GM18502 (cell line): ENCODE data around the gene ITGB1BP2.
"Not testable (repeated sequence)": the region's sequence is repeated elsewhere in the genome, so short reads cannot be mapped to it uniquely, and the experiment has no call there.

Experiments used
- ATAC-seq: cut with Tn5 transposase; IDR thresholded peaks from one replicate; pipeline ENCODE4 v1.9.1; 2021; ENCODE audit warnings: mild to moderate bottlenecking; ENCODE audit not compliant: unreplicated experiment, poor library complexity

The ITGB1BP2 gene

DNA sequence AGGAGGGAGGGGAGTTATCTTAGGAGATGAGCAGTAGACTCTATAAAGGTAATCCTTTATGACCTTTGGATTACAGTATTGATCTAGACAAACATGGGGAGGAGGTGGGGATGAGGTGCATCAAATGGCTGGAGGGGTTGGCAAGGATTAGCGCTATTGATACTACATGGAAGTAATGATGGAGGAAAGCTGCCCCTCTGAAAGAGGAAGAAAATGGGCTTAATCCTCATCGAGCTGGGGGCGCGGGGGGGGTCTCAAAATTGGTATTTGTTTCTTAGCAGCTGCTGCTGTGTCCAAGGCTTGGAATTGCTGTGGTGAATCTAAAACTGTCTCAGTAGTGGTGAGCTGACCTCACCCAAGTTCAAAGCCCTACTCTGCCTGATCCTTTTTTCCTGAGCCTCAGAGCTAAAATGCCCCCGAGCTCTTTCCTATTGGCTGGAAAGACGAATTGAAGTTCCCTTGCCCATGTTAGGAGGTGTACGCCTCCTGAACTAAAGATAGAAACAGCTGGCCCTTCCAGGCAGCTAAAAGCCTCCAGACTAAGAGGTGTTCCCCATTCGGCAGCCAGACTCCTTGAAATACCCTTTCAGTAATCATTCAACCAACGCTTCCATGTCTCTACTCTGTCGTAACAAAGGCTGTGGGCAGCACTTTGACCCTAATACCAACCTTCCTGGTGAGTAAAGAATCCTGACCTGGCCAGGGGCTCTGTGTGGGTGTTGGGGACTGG, at the start of gene ITGB1BP2:
TSS of gene ITGB1BP2 (plus strand) at position 556 of the 730 bp plus-strand sequence. CDS start at position 613, 57 bp downstream.
- no peak for ATAC-seq

DNA sequence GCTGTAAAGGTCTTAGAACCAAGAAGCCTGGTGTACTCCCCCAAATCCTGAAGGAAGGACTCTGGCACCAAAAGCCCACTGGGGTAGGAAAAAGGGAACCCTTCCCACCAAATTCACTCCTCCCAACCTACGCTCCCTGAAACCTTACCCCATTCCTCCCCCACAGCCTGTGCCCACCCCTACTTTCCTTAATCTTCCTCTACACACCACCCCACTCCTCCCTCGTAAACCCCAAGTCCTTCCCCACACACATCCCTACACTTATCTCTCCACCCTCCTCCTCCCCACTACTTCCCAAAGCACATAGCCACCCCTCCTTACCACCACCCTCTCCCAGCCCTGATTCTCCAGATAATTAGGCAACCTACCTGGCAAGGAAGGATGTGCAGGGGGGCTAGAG, 49.3 kb upstream of the ITGB1BP2 start:
- no peak for ATAC-seq

DNA sequence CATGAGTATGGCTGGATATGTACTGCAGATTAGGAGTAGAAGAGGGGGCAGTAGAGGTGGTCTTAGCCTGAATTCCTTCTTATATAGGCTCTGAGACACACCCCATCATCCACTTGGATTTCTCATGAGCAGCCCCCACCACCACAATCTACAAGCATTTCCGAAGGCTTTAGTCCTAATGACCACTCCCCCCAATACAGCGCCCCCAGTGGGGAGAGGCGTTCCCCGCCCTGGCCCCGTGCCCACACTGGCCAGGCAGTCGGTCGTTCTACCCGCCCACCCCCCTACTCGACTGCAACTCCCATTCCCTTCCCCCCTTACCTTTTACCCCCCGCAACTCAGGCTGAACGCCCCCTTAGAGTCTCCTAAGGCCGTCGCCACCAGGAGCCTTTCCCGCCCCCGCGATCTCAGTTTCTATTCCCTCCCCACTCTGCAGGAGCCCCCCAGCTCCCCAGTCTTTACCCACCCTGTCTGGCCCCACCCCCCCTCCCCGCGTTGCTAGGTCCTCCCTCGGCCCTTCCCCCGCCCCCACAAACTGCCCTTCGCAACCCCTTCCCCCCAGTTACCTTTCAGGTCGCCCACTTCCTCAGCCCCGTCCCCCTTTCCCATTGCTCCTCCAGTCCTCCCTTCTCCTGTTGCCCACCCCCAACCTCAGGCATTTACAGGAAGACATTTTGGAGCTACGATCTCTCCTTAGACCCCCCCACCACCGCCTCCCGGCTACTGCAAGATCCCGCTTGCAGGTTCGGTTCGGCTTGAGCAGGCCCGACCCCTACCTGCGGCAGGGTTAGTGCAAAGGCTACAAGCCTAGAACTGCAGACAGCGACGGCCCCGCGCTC, 48.1 kb upstream of the ITGB1BP2 start:
- no peak for ATAC-seq

DNA sequence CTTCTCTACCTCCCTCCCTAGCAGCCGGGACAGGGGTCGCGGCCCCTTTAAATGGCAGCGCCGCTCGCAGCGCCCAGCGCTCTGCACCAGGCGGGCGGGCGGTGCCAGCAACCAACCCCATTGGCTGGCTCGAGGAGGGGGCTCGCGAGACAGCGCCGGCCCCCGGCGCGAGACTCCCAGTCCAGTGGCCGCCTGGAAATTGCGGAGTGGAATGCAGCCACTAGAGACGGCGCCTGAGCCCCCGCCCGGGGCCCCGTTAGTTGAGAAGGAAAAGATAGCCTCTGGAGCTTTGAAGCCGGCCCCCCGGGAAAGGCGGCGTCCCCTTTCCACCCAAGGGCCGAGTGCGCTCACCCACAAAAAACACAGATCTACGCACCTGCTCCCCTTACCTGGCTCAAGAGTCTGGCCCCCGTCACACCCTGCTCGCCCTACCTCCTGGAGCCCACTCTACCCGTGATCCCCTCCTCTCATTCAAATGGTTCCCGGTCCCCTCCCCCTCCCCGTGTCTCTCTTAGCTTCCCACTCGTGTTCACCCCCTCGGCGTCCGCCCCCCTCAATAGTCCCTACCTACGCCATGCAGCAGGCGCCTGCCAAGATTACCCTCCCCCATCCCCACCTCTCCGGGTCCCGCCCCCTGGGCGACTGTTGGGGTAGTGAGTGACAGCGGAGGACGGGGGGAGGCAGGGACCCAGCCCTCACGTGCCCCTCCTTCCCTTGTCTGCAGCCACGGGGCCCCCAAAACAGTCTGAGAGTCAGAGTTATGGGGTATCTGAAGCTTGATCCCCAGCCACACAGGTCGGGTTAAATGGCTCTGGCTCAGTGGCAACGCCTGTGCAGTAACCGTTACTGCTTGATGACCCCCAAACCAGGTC, 47.2 kb upstream of the ITGB1BP2 start, which contains the start of gene ZMYM3:
TSS of gene ZMYM3 (minus strand) at position 49 of the 872 bp plus-strand sequence. CDS start 885 bp downstream, outside the sequence.
- peak; percentile 80 for ATAC-seq

DNA sequence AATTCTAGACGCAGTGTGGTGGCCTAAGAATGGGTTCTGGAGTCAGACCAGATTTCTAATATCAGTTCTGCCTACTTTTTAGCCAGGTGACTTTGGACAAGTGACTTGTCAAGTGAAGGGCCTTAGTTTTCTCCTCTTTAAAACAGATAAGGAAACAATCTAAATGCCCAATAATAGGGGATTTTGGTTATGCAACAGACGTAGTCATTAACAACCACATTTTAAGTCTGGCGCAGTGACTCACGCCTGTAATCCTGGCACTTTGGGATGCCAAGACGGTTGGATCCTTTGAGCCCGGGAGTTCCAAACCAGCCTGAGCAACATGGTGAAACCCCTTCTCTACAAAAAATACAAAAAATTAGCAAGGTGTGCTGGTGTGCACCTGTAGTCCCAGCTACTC, 45.5 kb upstream of the ITGB1BP2 start:
- ATAC-seq = no peak

DNA sequence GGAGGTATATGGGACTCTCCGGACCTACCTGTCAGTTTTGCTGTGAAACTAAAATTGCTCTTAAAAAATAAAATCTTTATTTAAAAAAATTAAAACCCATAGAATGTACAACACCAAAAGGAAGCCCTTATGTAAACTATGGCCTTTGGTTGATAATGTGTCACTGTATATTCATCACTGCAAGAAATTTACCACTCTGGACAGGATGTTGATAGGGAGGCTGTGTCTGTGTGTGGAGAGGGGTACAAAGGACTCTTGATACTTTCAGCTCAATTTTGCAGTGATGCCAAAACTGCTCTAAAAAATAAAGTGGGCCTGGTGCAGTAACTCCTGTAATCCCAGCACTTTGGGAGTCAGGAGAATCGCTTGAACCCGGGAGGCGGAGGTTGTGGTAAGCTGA, 44.7 kb upstream of the ITGB1BP2 start:
- ATAC-seq = no peak

DNA sequence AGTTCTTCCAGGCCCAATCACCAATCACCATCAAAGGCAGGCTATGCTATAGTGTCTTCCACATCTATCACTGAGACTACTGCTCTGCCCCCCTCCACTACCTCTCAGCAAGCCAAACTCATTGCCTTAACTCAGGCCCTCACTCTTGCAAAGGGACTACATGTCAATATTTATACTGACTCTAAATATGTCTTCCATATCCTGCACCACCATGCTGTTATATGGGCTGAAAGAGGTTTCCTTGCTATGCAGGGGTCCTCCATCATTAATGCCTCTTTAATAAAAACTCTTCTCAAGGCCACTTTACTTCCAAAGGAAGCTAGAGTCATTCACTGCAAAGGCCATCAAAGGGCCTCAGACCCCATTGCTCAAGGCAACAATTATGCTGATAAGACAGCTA, 32.9 kb upstream of the ITGB1BP2 start:
- not testable (repeated sequence) for ATAC-seq

DNA sequence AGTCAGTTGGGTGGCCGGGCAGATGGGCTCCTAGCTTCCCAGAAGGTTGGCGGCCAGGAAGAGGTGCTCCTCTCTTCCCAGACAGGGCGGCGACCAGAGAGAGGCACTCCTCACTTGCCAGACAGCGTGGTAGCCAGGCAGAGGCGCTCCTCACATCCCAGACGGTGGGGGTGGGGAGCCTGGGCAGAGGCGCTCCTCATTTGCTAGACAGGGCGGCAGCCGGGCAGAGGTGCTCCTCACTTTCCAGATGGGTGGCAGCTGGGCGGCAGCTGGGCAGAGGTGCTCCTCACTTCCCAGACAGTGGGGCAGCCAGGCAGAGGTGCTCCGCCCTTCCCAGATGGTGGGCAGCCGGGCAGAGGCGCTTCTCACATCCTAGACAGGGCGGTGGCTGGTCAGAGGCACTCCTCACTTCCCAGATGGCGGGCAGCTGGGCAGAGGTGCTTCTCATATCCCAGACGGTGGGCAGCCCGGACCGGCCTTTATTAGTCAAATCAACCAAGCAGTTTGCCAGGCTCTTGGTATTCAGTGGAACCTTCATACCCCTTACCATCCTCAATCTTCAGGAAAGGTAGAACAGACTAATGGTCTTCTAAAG, 31.7 kb upstream of the ITGB1BP2 start:
- no peak for ATAC-seq

DNA sequence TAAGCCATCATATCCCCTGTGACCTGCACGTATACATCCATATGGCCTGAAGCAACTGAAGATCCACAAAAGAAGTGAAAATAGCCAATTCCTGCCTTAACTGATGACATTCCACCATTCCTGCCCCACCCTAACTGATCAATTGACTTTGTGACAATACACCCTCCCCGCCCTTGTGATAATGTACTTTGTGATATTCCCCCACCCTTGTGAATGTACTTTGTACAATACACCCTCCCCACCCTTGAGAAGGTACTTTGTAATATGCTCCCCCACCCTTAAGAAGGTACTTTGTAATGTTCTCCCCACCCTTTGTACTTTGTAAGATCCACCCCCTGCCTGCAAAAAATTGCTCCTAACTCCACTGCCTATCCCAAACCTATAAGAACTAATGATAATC, 29.2 kb upstream of the ITGB1BP2 start:
- not testable (repeated sequence) for ATAC-seq

DNA sequence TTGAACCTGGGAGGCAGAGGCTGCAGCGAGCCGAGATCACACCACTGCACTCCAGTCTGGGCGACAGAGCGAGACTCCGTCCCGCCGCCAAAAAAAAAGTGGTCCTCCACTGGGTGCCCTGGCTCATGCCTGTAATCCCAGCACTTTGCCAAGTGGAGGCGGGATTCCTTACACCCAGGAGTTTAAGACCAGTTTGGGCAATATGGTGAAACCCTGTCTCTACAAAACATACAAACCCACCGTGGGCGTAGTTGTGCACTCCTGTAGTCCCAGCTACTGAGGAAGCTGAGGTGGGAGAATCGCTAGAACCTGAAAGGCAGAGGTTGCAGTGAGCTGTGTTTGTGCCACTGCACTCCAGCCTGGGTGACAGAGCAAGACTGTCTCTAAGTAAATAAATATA, 20.2 kb upstream of the ITGB1BP2 start:
- not testable (repeated sequence) for ATAC-seq

DNA sequence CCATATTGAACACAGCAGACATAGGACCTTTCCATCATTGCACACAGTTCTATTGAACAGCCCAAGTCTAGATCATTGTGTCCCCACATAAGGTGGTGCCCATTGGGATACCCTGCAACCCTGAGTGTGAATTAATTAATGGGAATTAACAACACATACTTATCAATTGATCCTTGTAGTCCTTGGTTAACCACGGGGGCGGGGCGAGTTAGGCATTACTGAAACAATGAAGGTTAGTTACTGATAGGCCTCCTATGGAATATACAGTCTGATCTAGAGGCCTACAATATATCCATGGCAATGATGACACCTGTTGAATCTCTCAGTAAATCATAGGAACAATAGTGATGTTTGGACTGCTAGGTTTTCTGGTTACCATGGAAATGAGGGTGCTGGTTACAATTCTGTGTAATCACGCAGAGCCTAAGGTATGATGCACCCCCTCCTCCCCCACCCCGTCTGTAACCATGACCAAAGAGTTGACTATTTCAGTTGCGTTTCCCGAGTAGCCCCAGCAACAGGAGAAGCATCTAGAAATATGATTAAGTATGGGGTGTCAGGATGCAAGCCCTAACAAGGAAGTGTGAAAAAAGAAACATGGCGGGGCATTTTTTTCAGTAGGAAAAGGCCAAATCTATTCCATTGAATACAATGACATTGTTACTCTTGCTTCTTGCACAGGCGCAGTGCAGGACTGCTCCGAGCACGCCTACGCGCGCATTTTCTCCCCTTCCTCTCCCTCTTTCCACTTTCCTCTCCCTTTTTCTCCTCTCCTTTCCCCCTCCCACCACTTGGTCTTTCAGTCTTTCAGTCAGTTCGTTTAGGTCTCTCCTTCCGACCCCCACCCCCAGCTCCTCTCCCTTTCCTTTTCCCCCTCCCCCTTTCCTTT, 18.8 kb upstream of the ITGB1BP2 start:
- peak; percentile 42 for ATAC-seq

DNA sequence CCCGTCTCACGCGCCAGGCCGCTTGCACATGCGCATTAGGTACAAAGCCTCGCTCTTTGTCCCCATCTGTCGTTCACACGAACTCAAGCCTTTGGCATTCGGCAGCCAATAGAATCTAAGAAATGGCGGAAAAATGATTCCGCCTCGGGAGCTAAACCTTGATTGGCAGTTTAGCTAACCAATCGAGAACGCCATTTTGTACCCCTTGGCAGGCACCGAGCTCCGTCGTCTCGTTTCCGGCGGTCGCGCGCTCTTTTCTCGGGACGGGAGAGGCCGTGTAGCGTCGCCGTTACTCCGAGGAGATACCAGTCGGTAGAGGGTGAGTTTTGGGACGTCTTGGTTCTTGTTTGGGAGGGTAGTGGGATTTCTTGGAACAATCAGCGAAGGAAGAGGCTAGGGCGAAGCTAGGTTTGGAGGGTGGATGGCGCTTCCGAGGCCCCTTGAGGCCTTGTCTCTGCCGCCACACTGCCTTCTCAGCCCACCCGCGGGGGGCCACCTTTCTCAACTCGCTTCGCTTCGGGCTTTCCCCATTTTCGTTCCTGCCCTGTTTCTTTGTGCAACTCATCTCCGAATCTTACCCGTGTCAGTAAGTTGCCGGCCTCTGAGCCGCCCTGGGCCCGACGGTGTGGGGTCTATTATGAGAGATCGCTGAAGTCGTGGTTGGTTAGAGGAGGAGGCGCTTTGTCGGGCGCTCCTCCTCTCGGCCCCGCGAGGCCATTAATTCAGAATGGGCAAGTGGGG, 18.0 kb upstream of the ITGB1BP2 start, which contains the start of gene NONO:
TSS of gene NONO (plus strand) at position 233 of the 741 bp plus-strand sequence. CDS start 7,003 bp downstream, outside the sequence.
- peak; percentile 83 for ATAC-seq

DNA sequence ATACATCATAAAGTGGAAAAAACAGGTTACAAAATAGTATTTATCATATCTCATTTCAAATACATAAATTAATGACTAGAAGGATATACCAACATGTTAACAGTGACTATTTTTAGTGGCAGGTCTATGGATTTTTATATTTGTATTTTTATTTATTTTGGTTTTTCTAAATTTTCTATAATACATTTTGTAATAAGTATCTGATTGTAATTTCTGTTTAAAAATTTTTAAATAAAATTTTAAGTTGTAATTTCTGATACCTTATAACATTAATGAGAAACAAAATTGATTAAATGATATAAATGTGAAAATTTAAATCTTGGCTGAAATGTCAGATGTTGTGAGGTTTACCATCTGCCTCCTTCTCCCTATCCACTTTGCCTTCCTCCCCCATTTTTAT, 15.6 kb upstream of the ITGB1BP2 start:
- ATAC-seq = no peak

DNA sequence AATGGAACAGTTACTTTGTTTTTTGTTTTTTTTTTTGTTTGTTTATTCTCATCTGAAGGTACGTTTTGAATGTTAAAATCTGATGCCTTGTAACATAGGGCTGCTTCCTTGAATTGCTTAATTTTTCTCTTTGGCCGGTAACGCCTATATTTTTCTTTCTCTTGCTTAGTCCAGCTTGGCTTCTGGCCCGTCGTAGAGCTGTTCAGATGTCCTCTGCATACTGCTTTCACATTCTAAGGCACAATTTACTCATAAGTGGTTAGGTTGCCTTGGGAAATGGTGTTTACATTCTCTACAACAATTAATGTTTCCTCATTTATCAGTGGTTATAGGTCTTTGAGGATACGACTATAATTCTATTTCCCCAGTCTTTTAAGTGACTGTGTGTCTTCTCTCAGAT, 10.2 kb upstream of the ITGB1BP2 start:
- no peak for ATAC-seq

DNA sequence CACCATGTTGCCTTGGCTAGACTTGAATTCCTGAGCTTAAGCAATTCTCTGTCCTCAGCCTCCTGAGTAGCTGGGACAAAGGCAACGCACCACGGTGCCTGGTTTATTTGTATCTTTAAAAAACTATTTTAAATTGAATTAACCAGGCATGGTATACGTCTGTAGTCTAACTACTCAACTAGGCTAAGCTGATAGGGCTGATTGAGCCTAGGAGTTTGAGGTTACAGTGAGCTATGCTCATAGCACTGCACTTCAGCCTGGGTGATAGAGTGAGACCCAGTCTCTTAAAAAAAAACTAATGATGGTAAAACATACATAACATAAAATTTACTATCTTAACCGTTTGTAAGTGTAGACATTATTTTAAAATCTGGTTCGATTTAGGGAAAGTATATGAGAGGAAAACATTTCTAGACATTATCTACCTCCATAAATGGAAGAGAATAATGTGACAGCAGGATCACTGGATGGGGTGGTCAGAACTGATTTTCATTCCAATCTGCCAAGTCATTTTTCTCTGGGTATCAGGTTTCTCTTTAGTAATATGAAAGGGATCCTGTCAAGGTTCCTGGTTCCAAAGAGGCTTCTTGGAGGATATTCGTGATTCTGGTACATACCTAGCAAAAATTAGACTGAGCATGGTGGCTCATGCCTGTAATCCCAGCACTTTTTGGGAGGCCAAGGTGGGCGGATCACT, 8.7 kb upstream of the ITGB1BP2 start:
- ATAC-seq = no peak

DNA sequence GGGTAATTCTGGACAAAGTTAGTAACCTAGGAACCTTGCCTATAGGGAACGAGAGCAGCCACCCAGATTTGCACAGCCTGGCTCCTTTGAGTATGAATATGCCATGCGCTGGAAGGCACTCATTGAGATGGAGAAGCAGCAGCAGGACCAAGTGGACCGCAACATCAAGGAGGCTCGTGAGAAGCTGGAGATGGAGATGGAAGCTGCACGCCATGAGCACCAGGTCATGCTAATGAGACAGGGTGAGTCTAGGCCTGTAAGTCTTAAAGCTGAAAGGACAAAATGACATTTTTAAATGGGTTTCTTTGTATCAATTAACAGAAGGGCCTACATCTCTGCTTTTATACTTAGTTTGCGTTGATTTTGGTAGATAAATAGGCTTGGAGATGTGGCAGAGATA, 4.7 kb upstream of the ITGB1BP2 start:
- ATAC-seq = no peak

DNA sequence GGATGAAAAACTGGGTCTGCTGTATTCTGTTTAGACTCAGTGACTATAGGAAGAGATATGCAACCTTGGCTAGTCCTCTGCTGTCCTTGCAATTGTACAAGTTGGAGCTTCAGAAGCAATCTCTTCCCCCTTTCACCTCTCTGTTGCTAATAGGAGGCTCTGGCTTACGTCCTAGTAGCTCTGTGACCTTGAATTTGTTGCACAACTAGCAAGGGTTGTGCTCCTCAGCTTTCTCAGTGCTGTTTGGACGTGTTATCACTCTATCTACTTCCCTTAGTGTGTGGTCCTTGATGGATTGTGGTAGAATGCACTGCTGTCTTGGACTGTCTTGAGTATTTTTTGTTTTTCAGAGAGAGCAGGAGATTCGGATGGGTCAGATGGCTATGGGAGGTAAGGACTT, 3.4 kb upstream of the ITGB1BP2 start:
- ATAC-seq = no peak

DNA sequence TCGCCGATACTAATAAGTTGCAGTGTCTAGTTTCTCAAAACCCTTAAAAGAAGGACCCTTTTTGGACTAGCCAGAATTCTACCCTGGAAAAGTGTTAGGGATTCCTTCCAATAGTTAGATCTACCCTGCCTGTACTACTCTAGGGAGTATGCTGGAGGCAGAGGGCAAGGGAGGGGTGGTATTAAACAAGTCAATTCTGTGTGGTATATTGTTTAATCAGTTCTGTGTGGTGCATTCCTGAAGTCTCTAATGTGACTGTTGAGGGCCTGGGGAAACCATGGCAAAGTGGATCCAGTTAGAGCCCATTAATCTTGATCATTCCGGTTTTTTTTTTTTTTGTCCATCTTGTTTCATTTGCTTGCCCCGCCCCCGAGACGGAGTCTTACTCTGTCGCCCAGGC, 1.5 kb upstream of the ITGB1BP2 start:
- ATAC-seq = not testable (repeated sequence)
